GM23338 (cell line): ENCODE data around the gene GPR87. TPM values are rescaled to one million over a fixed set of nuclear protein-coding genes. Genes with fewer than 3 reads are reported as not detected.

Experiments
- ATAC-seq: fragments of 200-7000 bp; cut with Tn5 transposase; 3 replicates; pipeline ENCODE4 v1.9.1; 2020
- DNase-seq: peaks from one replicate; pipeline ENCODE4 v3.0.0-alpha.2; 2015; ENCODE audit warnings: low spot score
- H2AFZ ChIP-seq: fragments of 200-600 bp; sonication (generic); 2 replicates; pipeline ENCODE4 v1.8.0; 2016; ENCODE audit warnings: antibody characterized with exemption, mild to moderate bottlenecking, moderate library complexity
- H3F3A ChIP-seq: fragments of 200-600 bp; sonication (generic); replicated peaks from 2 replicates; pipeline ENCODE4 v1.8.0; 2017; ENCODE audit warnings: antibody characterized with exemption, mixed run types, low read depth
- H3K27ac ChIP-seq: fragments of 200-600 bp; sonication (generic); 2 replicates; pipeline ENCODE4 v1.6.1; 2016; ENCODE audit warnings: low read depth
- H3K27me3 ChIP-seq: fragments of 200-600 bp; sonication (generic); 2 replicates; pipeline ENCODE4 v1.8.0; 2016; ENCODE audit warnings: mild to moderate bottlenecking, mixed run types, moderate library complexity; ENCODE audit not compliant: insufficient read depth
- H3K36me3 ChIP-seq: fragments of 200-600 bp; sonication (generic); 2 replicates; pipeline ENCODE4 v1.8.0; 2016; ENCODE audit warnings: mild to moderate bottlenecking; ENCODE audit not compliant: insufficient read depth
- H3K4me1 ChIP-seq: fragments of 200-600 bp; sonication (generic); 2 replicates; pipeline ENCODE4 v1.8.0; 2016; ENCODE audit warnings: mild to moderate bottlenecking, moderate library complexity; ENCODE audit not compliant: insufficient read depth
- H3K4me2 ChIP-seq: fragments of 200-600 bp; sonication (generic); 2 replicates; pipeline ENCODE4 v1.7.1; 2017; ENCODE audit warnings: mixed run types
- H3K4me3 ChIP-seq: fragments of 200-600 bp; sonication (generic); 2 replicates; pipeline ENCODE4 v1.6.1; 2016; ENCODE audit warnings: mixed run types
- H3K79me2 ChIP-seq: fragments of 200-600 bp; sonication (generic); replicated peaks from 2 replicates; pipeline ENCODE4 v1.8.0; 2017; ENCODE audit warnings: mild to moderate bottlenecking; ENCODE audit not compliant: insufficient read depth
- H3K9me2 ChIP-seq: fragments of 200-600 bp; sonication (generic); 2 replicates; pipeline ENCODE4 v1.8.0; 2017; ENCODE audit not compliant: insufficient read depth
- H4K20me1 ChIP-seq: fragments of 200-600 bp; sonication (generic); replicated peaks from 2 replicates; pipeline ENCODE4 v1.8.0; 2017; ENCODE audit warnings: mild to moderate bottlenecking; ENCODE audit not compliant: insufficient read depth
- H3K27ac Mint-ChIP-seq: 2 replicates; pipeline ENCODE4 v1.8.0; 2020; ENCODE audit warnings: inconsistent platforms, mild to moderate bottlenecking, moderate library complexity, mixed read lengths
- H3K27me3 Mint-ChIP-seq: 3 replicates; pipeline ENCODE4 v1.8.0; 2022; ENCODE audit warnings: low read depth, mild to moderate bottlenecking, moderate library complexity, mixed read lengths, inconsistent platforms; ENCODE audit not compliant: insufficient read depth, poor library complexity
- H3K36me3 Mint-ChIP-seq: 3 replicates; pipeline ENCODE4 v1.8.0; 2021; ENCODE audit warnings: low read depth, mild to moderate bottlenecking, inconsistent platforms, moderate library complexity, mixed read lengths
- H3K4me1 Mint-ChIP-seq: 3 replicates; pipeline ENCODE4 v1.8.0; 2020; ENCODE audit warnings: mild to moderate bottlenecking, inconsistent platforms, mixed read lengths
- H3K4me3 Mint-ChIP-seq: 3 replicates; pipeline ENCODE4 v1.8.0; 2021; ENCODE audit warnings: moderate library complexity, mild to moderate bottlenecking, inconsistent platforms, mixed read lengths
- H3K9me3 Mint-ChIP-seq: 3 replicates; pipeline ENCODE4 v1.8.0; 2020; ENCODE audit warnings: moderate library complexity, mild to moderate bottlenecking, inconsistent platforms, mixed read lengths
- CREB1 ChIP-seq: fragments of 250-450 bp; sonication (Bioruptor Pico); IDR thresholded peaks from 2 replicates; pipeline ENCODE4 v1.5.0; 2020; ENCODE audit warnings: low read depth, mild to moderate bottlenecking, moderate library complexity
- ETS1 ChIP-seq: IDR thresholded peaks from 2 replicates; pipeline ENCODE4 v1.6.1; 2016; ENCODE audit warnings: antibody characterized with exemption
- EZH2 ChIP-seq: fragments of 200-600 bp; sonication (generic); IDR thresholded peaks from one replicate; pipeline ENCODE4 v1.8.0; 2017; ENCODE audit warnings: antibody characterized with exemption, mild to moderate bottlenecking, low read depth; ENCODE audit not compliant: unreplicated experiment
- JUNB ChIP-seq: IDR thresholded peaks from one replicate; pipeline ENCODE4 v1.6.1; 2016; ENCODE audit warnings: antibody characterized with exemption; ENCODE audit not compliant: unreplicated experiment
- NANOG ChIP-seq: IDR thresholded peaks from 2 replicates; pipeline ENCODE4 v1.6.1; 2016; ENCODE audit warnings: antibody characterized with exemption, borderline replicate concordance
- POLR2AphosphoS5 ChIP-seq: IDR thresholded peaks from 2 replicates; pipeline ENCODE4 v1.6.1; 2016; ENCODE audit warnings: antibody characterized with exemption, low read depth
- ZNF331 ChIP-seq: fragments of 250-450 bp; sonication (Bioruptor Pico); IDR thresholded peaks from 2 replicates; pipeline ENCODE4 v1.5.0; 2020; ENCODE audit warnings: low read depth, mild to moderate bottlenecking, moderate library complexity
- ZNF462 ChIP-seq: fragments of 250-450 bp; sonication (Bioruptor Pico); IDR thresholded peaks from 2 replicates; pipeline ENCODE4 v1.5.0; 2020; ENCODE audit warnings: mild to moderate bottlenecking, moderate library complexity
- polyA plus RNA-seq: library from polyadenylated mRNA; unstranded; fragments of >200 nt; fragmentation: Nextera tagmentation; extraction: Ambion mirVana; gene quantifications from 2 replicates; pipeline ENCODE4 v1.2.1, GENCODE V29; 2016
- total RNA-seq: library from RNA; depleted of rRNA; stranded (reverse); fragments of >200 nt; shearing (Covaris generic); gene quantifications from 2 replicates; pipeline ENCODE4 v1.2.3, GENCODE V29; 2014

GPR87 gene
- total and polyA plus RNA-seq, 2 experiments from 2014 or later = 0.21 TPM; not detected in 1

GRCh38 chr3:151314137-151314536, 2.5 kb downstream of the GPR87 start (continued):
- TF ChIP-seq ZNF462 (CRISPR knock-in tag) (no peak), EZH2 (no peak), ETS1 (no peak), ZNF331 (no peak), NANOG (no peak), CREB1 (no peak), POLR2AphosphoS5 (no peak)

GRCh38 chr3:151312972-151313371, 3.6 kb downstream of the GPR87 start:
- H3K4me2 ChIP-seq = no peak overlapping the region
- no peaks in the 10 kb centered on the region for H4K20me1 ChIP-seq
- H3K4me3 Mint-ChIP-seq = no peak overlapping the region
- H3K36me3 ChIP-seq = no peaks in the 10 kb centered on the region
- no peaks in the 10 kb centered on the region for H3K27me3 ChIP-seq
- H3K27me3 Mint-ChIP-seq = no peaks in the 10 kb centered on the region
- H3K4me1 ChIP-seq = peaks cover 39% of the 10 kb centered on the region
- TF ChIP-seq JUNB (no peak), NANOG (0 out of 2 replicates have a peak, but pooled peaks have one; percentile 13)
- no peaks in the 10 kb centered on the region for H3F3A ChIP-seq
- DNase-seq (no peak), ATAC-seq (peak; percentile 80)
- no peaks in the 10 kb centered on the region for H3K36me3 Mint-ChIP-seq
- no peak overlapping the region for H3K27ac Mint-ChIP-seq
- no peaks in the 10 kb centered on the region for H3K9me2 ChIP-seq
- H3K4me1 Mint-ChIP-seq = peaks cover 55% of the 10 kb centered on the region
- no peak overlapping the region for H2AFZ ChIP-seq
- no peaks in the 10 kb centered on the region for H3K9me3 Mint-ChIP-seq
- no peaks in the 10 kb centered on the region for H3K79me2 ChIP-seq
- H3K4me3 ChIP-seq = no peak overlapping the region
- H3K27ac ChIP-seq = peak overlapping the region; percentile 73; the same call in 1 of the 2 replicates
